ENCODE measurements around the gene SEH1L.

SEH1L gene

DNA sequence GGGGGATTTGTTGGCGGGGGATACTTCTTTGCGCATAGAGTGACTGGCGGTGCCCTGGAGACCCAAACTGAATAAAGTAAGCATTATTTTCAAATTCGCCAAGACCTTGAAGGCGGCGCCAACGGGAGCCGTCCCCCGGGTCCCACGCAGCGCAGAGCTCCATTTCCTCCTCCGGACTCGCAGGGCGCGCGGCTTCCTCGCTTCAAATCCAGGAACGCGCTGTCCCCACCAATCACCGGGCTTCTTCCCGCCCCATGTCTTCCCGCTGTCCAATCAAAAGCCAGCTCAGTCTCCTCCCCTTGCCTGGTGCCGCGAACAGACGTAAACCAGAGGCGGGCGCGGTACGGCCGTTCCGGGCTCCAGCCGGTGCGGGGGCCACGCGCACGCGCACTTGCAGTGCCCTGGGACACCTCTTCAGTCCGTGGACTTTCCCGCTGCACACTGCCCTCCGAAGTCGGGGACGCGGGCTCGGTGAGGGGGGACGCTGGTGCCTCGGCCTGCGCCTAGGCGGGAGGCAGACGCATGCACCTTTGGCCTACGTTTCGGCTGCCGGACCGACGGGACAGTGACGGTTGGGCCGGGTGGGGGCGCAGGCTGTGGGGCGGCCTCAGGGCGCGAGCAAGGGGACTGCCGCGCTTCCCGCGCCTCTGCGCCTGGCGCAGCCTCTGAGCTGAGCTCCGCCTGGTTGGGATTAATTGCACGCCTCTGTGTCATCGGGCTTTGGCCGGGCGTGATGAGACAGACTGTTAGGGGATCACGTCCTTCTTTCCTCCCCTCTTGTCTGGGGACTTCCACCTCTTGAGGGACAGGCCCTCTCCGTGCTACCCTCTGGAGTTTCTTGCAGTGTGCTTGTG is 43.4 kb downstream of the SEH1L start, which contains the start of gene CEP192 (continued):
- TF ChIP-seq ZNF664 (tag by site-specific recombination; IDR thresholded peaks at IDR 0.05) (0 out of 2 replicates have a peak, but pooled peaks have one; percentile 25), ZNF654 (tag by site-specific recombination; IDR thresholded peaks at IDR 0.05; ENCODE audit: low read depth) (no peak), ZBTB48 (tag by site-specific recombination; IDR thresholded peaks at IDR 0.05) (peak; percentile 91), BCL11A (tag by site-specific recombination; IDR thresholded peaks at IDR 0.05; ENCODE audit: low read depth) (no peak), ZNF561 (tag by site-specific recombination; IDR thresholded peaks at IDR 0.05; ENCODE audit: borderline replicate concordance) (0 out of 2 replicates have a peak, but pooled peaks have one; percentile 14), ZNF175 (tag by site-specific recombination; IDR thresholded peaks at IDR 0.05) (no peak), ZFP3 (tag by site-specific recombination; IDR thresholded peaks at IDR 0.05; ENCODE audit: low read depth) (no peak), ZNF19 (tag by site-specific recombination; IDR thresholded peaks at IDR 0.05; ENCODE audit: low read depth) (no peak), KLF9 (tag by site-specific recombination; IDR thresholded peaks at IDR 0.05; ENCODE audit: low read depth) (no peak), MYNN (tag by site-specific recombination; IDR thresholded peaks at IDR 0.05; ENCODE audit: borderline replicate concordance) (no peak), ZNF768 (tag by site-specific recombination; IDR thresholded peaks at IDR 0.05) (no peak; the same call in 1 of the 2 replicates), ZNF146 (tag by site-specific recombination; IDR thresholded peaks at IDR 0.05) (no peak), ZNF521 (tag by site-specific recombination; IDR thresholded peaks at IDR 0.05) (no peak), SP2 (tag by site-specific recombination; IDR thresholded peaks at IDR 0.05) (peak; percentile 95), ZNF133 (tag by site-specific recombination; IDR thresholded peaks at IDR 0.05) (no peak; the same call in 1 of the 2 replicates), ZFP69B (tag by site-specific recombination; IDR thresholded peaks at IDR 0.05) (peak; percentile 39; the same call in 1 of the 2 replicates), ZNF155 (tag by site-specific recombination; IDR thresholded peaks at IDR 0.05) (no peak), ZNF548 (tag by site-specific recombination; IDR thresholded peaks at IDR 0.05) (no peak), ZNF341 (tag by site-specific recombination; IDR thresholded peaks at IDR 0.05; ENCODE audit: low read depth) (peak; percentile 89), ZNF132 (tag by site-specific recombination; IDR thresholded peaks at IDR 0.05; ENCODE audit: borderline replicate concordance) (no peak), ZNF670 (tag by site-specific recombination; IDR thresholded peaks at IDR 0.05; ENCODE audit: low read depth) (no peak)
- TF ChIP-seq, protein P1, sequence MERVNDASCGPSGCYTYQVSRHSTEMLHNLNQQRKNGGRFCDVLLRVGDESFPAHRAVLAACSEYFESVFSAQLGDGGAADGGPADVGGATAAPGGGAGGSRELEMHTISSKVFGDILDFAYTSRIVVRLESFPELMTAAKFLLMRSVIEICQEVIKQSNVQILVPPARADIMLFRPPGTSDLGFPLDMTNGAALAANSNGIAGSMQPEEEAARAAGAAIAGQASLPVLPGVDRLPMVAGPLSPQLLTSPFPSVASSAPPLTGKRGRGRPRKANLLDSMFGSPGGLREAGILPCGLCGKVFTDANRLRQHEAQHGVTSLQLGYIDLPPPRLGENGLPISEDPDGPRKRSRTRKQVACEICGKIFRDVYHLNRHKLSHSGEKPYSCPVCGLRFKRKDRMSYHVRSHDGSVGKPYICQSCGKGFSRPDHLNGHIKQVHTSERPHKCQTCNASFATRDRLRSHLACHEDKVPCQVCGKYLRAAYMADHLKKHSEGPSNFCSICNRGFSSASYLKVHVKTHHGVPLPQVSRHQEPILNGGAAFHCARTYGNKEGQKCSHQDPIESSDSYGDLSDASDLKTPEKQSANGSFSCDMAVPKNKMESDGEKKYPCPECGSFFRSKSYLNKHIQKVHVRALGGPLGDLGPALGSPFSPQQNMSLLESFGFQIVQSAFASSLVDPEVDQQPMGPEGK (tag by site-specific recombination; IDR thresholded peaks at IDR 0.05): peak; percentile 88
- TF ChIP-seq, protein P2, sequence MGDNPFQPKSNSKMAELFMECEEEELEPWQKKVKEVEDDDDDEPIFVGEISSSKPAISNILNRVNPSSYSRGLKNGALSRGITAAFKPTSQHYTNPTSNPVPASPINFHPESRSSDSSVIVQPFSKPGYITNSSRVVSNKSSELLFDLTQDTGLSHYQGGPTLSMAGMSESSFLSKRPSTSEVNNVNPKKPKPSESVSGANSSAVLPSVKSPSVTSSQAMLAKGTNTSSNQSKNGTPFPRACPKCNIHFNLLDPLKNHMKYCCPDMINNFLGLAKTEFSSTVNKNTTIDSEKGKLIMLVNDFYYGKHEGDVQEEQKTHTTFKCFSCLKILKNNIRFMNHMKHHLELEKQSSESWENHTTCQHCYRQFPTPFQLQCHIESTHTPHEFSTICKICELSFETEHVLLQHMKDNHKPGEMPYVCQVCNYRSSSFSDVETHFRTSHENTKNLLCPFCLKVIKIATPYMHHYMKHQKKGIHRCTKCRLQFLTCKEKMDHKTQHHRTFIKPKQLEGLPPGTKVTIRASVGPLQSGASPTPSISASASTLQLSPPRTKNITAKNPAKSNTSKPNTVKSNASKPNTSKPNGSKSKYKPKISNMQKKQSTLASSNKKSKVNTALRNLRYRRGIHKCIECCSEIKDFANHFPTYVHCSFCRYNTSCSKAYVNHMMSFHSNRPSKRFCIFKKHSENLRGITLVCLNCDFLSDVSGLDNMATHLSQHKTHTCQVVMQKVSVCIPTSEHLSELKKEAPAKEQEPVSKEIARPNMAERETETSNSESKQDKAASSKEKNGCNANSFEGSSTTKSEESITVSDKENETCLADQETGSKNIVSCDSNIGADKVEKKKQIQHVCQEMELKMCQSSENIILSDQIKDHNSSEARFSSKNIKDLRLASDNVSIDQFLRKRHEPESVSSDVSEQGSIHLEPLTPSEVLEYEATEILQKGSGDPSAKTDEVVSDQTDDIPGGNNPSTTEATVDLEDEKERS (tag by site-specific recombination; IDR thresholded peaks at IDR 0.05): no peak
- TF ChIP-seq, protein P3, sequence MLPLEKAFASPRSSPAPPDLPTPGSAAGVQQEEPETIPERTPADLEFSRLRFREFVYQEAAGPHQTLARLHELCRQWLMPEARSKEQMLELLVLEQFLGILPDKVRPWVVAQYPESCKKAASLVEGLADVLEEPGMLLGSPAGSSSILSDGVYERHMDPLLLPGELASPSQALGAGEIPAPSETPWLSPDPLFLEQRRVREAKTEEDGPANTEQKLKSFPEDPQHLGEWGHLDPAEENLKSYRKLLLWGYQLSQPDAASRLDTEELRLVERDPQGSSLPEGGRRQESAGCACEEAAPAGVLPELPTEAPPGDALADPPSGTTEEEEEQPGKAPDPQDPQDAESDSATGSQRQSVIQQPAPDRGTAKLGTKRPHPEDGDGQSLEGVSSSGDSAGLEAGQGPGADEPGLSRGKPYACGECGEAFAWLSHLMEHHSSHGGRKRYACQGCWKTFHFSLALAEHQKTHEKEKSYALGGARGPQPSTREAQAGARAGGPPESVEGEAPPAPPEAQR (tag by site-specific recombination; IDR thresholded peaks at IDR 0.05): no peak
- TF ChIP-seq, protein P4, sequence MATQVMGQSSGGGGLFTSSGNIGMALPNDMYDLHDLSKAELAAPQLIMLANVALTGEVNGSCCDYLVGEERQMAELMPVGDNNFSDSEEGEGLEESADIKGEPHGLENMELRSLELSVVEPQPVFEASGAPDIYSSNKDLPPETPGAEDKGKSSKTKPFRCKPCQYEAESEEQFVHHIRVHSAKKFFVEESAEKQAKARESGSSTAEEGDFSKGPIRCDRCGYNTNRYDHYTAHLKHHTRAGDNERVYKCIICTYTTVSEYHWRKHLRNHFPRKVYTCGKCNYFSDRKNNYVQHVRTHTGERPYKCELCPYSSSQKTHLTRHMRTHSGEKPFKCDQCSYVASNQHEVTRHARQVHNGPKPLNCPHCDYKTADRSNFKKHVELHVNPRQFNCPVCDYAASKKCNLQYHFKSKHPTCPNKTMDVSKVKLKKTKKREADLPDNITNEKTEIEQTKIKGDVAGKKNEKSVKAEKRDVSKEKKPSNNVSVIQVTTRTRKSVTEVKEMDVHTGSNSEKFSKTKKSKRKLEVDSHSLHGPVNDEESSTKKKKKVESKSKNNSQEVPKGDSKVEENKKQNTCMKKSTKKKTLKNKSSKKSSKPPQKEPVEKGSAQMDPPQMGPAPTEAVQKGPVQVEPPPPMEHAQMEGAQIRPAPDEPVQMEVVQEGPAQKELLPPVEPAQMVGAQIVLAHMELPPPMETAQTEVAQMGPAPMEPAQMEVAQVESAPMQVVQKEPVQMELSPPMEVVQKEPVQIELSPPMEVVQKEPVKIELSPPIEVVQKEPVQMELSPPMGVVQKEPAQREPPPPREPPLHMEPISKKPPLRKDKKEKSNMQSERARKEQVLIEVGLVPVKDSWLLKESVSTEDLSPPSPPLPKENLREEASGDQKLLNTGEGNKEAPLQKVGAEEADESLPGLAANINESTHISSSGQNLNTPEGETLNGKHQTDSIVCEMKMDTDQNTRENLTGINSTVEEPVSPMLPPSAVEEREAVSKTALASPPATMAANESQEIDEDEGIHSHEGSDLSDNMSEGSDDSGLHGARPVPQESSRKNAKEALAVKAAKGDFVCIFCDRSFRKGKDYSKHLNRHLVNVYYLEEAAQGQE (tag by site-specific recombination; IDR thresholded peaks at IDR 0.05): no peak; the same call in 1 of the 2 replicates
- TF ChIP-seq, protein P5, sequence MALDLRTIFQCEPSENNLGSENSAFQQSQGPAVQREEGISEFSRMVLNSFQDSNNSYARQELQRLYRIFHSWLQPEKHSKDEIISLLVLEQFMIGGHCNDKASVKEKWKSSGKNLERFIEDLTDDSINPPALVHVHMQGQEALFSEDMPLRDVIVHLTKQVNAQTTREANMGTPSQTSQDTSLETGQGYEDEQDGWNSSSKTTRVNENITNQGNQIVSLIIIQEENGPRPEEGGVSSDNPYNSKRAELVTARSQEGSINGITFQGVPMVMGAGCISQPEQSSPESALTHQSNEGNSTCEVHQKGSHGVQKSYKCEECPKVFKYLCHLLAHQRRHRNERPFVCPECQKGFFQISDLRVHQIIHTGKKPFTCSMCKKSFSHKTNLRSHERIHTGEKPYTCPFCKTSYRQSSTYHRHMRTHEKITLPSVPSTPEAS (tag by site-specific recombination; IDR thresholded peaks at IDR 0.05): peak; percentile 37; the same call in 1 of the 2 replicates

Measured in HEK293 (cell line).